GM12801 (cell line): ENCODE data around the gene FIZ1.

Experiments used
- TF ChIP-seq, protein P1 (sequence below): IDR thresholded peaks from one replicate; pipeline ENCODE4 v1.5.1; 2011; ENCODE audit warnings: control low read depth; ENCODE audit not compliant: insufficient read length; ENCODE audit errors: extremely low read depth

Gene FIZ1

DNA sequence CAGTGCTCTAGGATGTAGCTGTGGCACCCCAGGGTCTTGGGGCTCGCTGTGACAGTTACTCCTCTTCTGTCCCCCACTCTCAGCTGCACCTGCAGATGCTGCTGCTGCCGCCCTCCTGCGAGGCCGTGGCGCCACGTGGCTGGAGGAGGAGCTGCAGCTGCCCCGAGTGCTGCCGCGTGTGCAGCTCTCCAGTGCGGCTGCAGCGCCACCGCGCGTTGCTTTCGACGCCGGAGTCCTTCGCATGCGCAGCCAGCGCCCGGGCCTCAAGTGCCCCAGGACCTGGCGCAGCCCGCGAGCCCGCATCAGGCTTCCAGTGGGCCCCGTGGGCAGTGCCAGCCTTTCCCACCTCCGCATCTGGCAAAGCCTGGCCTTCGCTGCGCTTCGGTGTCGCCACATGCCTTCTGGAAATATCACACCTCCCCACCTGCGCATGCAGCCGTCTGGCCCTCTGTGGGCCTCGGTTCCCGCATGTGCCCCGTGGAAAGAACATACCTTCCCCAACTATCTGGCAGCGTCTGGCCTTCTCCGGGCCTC is 40.8 kb upstream of the FIZ1 start:
- TF ChIP-seq, protein P1, sequence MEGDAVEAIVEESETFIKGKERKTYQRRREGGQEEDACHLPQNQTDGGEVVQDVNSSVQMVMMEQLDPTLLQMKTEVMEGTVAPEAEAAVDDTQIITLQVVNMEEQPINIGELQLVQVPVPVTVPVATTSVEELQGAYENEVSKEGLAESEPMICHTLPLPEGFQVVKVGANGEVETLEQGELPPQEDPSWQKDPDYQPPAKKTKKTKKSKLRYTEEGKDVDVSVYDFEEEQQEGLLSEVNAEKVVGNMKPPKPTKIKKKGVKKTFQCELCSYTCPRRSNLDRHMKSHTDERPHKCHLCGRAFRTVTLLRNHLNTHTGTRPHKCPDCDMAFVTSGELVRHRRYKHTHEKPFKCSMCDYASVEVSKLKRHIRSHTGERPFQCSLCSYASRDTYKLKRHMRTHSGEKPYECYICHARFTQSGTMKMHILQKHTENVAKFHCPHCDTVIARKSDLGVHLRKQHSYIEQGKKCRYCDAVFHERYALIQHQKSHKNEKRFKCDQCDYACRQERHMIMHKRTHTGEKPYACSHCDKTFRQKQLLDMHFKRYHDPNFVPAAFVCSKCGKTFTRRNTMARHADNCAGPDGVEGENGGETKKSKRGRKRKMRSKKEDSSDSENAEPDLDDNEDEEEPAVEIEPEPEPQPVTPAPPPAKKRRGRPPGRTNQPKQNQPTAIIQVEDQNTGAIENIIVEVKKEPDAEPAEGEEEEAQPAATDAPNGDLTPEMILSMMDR = no peak

DNA sequence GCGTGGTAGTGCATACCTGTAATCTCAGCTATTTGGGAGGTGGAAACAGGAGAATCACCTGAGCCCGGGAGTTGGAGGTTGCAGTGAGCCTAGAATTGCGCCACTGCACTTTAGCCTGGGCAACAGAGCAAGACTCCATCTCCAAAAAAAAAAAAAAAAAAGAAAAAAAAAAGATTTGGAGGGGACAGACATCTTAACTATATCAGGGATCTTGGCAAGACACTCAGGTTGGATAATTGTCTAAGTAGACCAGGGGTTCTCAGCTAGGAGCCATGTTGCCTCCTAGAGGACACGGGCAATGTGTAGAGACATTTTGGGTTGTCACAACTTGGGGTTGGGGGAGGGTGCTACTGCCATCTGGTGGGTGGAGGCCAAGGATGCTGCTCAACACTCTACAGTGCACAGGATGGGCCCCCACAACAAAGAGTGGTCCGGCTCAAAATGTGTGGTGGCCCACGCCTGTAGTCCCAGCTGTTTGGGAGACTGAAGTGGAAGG is 39.6 kb upstream of the FIZ1 start:
- TF ChIP-seq, protein P1 = no peak

- TF ChIP-seq, protein P1 = no peak
Measured at GRCh38 chr19:55637534-55637933, 38.2 kb upstream of the FIZ1 start.

DNA sequence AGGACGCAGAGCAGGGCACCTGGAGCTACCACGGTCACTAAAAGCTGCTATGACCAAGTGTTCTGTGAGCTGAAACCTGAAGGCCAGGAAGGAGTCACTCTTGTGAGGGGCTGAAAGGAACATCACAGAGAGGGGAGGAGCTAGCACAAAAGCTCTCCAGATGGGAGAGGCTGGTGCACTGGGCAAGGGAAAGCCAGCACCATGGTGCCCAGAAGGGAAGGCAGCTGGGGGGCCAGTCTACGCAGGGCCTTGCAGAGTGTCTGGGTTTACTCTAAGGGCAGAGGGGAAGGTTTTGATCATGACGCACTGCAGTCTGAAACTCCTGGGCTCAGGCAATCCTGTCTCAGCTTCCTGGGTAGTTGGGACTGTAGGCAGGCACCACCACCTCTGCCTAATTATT is 37.4 kb upstream of the FIZ1 start:
- TF ChIP-seq, protein P1 = no peak

DNA sequence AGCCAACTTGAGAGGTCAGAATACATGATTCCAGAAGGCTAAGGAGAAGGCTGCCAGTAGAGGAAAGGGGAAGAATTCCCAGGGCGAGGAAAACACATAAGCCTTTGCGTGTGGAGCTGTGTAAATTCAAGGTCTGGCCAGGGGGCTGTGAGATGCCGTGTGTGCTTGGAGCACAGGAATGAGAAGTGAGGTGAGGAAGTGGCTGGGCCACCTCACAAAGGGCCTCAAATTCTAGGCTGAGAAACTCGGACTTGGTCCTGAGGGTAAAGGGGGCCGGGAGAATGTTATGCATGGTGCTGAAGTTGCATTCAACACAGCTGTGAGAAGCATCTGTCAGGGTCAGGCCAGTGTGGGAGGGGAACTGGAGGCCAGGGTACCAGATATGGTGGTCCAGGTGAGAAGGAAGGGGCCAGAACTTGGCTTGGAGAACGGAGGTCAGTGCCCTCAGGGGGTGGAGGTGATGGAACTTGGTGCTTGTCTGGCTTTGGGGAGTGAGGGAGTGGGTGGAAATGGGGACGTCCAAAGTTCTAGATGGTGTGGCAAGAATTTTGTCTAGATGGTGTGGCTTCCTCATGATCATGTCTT is 36.6 kb upstream of the FIZ1 start:
- TF ChIP-seq, protein P1 = no peak

DNA sequence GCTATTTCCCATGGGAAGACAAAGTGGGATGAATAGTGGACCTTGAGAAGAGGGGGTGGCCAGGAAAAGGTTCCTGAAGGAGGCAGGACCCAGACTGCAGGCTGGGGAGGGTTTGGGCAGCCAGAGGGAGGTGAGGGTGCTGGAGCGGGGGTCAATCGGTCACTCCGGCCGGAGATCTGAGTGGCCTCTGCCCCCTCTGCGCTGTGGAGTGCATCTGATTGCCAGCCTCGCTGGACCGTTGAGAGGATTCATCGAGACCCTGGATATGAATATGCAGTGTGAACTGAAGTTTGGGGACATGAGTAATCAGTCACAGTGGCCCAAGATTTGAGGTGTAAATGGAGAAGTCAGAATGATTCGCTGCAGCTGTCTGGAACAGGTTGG is 36.0 kb upstream of the FIZ1 start:
- TF ChIP-seq, protein P1 = no peak

GRCh38 chr19:55633861-55634260 is 34.5 kb upstream of the FIZ1 start:
- TF ChIP-seq, protein P1 = no peak
